ENCODE data around the gene RAP1GAP2.

DNA sequence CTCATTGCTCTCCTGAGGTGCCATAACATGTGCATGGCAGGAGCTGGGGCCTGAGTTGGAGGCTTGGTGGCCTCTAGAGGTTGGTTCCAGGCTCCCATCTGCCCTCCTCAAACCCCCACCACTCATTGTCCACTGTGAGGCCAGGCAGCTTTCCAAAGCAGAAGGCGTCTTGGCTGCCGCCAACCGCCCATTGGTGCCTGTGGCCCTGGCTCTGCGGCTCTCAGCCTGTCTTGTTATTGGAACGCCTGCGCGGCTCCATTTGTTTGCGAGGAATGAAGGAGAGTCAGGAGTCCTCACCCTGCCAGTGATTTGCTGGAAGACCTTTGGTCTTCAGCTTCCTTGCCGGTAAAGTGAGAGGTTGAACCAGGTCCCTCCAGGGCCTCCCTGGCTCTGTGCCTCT lies 223.5 kb downstream of the RAP1GAP2 start:
- TF ChIP-seq, protein P1, sequence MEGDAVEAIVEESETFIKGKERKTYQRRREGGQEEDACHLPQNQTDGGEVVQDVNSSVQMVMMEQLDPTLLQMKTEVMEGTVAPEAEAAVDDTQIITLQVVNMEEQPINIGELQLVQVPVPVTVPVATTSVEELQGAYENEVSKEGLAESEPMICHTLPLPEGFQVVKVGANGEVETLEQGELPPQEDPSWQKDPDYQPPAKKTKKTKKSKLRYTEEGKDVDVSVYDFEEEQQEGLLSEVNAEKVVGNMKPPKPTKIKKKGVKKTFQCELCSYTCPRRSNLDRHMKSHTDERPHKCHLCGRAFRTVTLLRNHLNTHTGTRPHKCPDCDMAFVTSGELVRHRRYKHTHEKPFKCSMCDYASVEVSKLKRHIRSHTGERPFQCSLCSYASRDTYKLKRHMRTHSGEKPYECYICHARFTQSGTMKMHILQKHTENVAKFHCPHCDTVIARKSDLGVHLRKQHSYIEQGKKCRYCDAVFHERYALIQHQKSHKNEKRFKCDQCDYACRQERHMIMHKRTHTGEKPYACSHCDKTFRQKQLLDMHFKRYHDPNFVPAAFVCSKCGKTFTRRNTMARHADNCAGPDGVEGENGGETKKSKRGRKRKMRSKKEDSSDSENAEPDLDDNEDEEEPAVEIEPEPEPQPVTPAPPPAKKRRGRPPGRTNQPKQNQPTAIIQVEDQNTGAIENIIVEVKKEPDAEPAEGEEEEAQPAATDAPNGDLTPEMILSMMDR (IDR thresholded peaks at IDR 0.05), result no peak
- TF ChIP-seq POLR2A (IDR thresholded peaks at IDR 0.05), result no peak

Measured in uterus (tissue), 2 donors.